Hepatocyte (in vitro differentiated cells): ENCODE results near the gene TACC2.

ENCODE experiments used
- EZH2 ChIP-seq: fragments of 200-600 bp; sonication (generic); IDR thresholded peaks from 2 replicates; pipeline ENCODE4 v1.6.1; 2016; ENCODE audit warnings: antibody characterized with exemption, mild to moderate bottlenecking, borderline replicate concordance
- EZH2phosphoT487 ChIP-seq: fragments of 200-600 bp; sonication (generic); IDR thresholded peaks from one replicate; pipeline ENCODE4 v1.6.1; 2018; ENCODE audit warnings: antibody characterized with exemption, mild to moderate bottlenecking, low read depth, moderate library complexity; ENCODE audit not compliant: unreplicated experiment, severe bottlenecking
- TF ChIP-seq, protein P1 (sequence below): fragments of 200-600 bp; sonication (generic); IDR thresholded peaks from 2 replicates; pipeline ENCODE4 v1.5.1; 2016; ENCODE audit warnings: antibody characterized with exemption, mild to moderate bottlenecking; ENCODE audit not compliant: poor library complexity

GRCh38 chr10:122147663-122148062, 158.7 kb downstream of the TACC2 start:
- TF ChIP-seq, protein P1, sequence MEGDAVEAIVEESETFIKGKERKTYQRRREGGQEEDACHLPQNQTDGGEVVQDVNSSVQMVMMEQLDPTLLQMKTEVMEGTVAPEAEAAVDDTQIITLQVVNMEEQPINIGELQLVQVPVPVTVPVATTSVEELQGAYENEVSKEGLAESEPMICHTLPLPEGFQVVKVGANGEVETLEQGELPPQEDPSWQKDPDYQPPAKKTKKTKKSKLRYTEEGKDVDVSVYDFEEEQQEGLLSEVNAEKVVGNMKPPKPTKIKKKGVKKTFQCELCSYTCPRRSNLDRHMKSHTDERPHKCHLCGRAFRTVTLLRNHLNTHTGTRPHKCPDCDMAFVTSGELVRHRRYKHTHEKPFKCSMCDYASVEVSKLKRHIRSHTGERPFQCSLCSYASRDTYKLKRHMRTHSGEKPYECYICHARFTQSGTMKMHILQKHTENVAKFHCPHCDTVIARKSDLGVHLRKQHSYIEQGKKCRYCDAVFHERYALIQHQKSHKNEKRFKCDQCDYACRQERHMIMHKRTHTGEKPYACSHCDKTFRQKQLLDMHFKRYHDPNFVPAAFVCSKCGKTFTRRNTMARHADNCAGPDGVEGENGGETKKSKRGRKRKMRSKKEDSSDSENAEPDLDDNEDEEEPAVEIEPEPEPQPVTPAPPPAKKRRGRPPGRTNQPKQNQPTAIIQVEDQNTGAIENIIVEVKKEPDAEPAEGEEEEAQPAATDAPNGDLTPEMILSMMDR, result no peak
- TF ChIP-seq EZH2, result no peak
- TF ChIP-seq EZH2phosphoT487, result no peak
